ENCODE measurements around the gene DDX21. TPM values are rescaled to one million over a fixed set of nuclear protein-coding genes. Genes with fewer than 3 reads are reported as not detected.

DDX21 gene
- total and polyA plus RNA-seq, 2 of the 13 experiments (the other 11 are each of a cell fraction or from before 2014, with no cell fraction given): 52.5 to 147 TPM

DNA sequence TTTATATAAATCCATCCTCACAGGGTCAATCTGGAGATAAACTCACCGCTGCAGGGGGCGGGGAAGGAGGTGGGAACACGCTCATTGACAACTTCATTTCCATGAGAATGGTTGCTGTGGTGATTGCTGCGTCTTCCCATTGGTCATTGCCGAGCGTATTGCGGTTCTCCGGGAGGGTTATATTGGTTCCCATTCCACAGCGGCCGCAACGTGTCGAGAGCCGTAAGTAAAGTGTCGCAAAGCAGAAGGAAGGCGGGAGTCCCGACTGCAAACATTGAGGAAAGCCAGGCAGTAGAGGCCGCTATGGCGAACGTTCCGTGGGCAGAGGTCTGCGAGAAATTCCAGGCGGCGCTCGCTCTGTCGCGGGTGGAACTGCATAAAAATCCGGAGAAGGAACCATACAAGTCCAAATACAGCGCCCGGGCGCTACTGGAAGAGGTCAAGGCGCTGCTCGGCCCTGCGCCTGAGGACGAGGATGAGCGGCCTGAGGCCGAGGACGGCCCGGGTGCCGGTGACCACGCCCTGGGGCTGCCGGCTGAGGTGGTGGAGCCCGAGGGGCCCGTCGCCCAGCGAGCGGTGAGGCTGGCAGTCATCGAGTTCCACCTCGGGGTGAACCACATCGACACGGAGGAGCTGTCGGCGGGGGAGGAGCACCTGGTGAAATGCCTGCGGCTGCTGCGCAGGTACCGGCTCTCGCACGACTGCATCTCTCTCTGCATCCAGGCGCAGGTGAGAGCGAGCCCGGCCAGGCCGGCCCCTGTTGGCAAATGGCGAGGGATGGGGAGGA, 32.8 kb downstream of the DDX21 start, which contains the start of gene KIFBP (continued):
- TF ChIP-seq RBFOX2 (IDR thresholded peaks at IDR 0.05; ENCODE audit: low read depth, low read length) (peak; percentile 84), ZC3H4 (CRISPR knock-in tag; IDR thresholded peaks at IDR 0.05; ENCODE audit: borderline replicate concordance) (0 out of 2 replicates have a peak, but pooled peaks have one; percentile 33), ARID2 (CRISPR knock-in tag; IDR thresholded peaks at IDR 0.05; ENCODE audit: borderline replicate concordance) (peak; percentile 72; the same call in 1 of the 2 replicates), ZNF790 (CRISPR knock-in tag; IDR thresholded peaks at IDR 0.05; ENCODE audit: borderline replicate concordance) (peak; percentile 91; the same call in 1 of the 2 replicates), ZNF776 (CRISPR knock-in tag; IDR thresholded peaks at IDR 0.05) (peak; percentile 44; the same call in 1 of the 2 replicates), ZNF746 (CRISPR knock-in tag; IDR thresholded peaks at IDR 0.05) (peak; percentile 63), ZNF674 (CRISPR knock-in tag; IDR thresholded peaks at IDR 0.05; ENCODE audit: low read depth) (0 out of 2 replicates have a peak, but pooled peaks have one; percentile 60), ZFP90 (CRISPR knock-in tag; IDR thresholded peaks at IDR 0.05; ENCODE audit: borderline replicate concordance) (no peak), ZFY (CRISPR knock-in tag; IDR thresholded peaks at IDR 0.05) (peak; percentile 96), ZNF546 (CRISPR knock-in tag; conservative IDR thresholded peaks at IDR 0.05) (peak; percentile 57; the same call in 1 of the 2 replicates), ATF4 (CRISPR knock-in tag; IDR thresholded peaks at IDR 0.05) (no peak), ZFP36 (IDR thresholded peaks at IDR 0.05; ENCODE audit: borderline replicate concordance, low read depth, low read length, partially characterized antibody) (no peak), MIXL1 (CRISPR knock-in tag; IDR thresholded peaks at IDR 0.05) (0 out of 2 replicates have a peak, but pooled peaks have one; percentile 32)
- TF ChIP-seq, protein P1, sequence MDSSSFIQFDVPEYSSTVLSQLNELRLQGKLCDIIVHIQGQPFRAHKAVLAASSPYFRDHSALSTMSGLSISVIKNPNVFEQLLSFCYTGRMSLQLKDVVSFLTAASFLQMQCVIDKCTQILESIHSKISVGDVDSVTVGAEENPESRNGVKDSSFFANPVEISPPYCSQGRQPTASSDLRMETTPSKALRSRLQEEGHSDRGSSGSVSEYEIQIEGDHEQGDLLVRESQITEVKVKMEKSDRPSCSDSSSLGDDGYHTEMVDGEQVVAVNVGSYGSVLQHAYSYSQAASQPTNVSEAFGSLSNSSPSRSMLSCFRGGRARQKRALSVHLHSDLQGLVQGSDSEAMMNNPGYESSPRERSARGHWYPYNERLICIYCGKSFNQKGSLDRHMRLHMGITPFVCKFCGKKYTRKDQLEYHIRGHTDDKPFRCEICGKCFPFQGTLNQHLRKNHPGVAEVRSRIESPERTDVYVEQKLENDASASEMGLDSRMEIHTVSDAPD (CRISPR knock-in tag; IDR thresholded peaks at IDR 0.05): peak; percentile 49; the same call in 1 of the 2 replicates
- TF ChIP-seq, protein P2, sequence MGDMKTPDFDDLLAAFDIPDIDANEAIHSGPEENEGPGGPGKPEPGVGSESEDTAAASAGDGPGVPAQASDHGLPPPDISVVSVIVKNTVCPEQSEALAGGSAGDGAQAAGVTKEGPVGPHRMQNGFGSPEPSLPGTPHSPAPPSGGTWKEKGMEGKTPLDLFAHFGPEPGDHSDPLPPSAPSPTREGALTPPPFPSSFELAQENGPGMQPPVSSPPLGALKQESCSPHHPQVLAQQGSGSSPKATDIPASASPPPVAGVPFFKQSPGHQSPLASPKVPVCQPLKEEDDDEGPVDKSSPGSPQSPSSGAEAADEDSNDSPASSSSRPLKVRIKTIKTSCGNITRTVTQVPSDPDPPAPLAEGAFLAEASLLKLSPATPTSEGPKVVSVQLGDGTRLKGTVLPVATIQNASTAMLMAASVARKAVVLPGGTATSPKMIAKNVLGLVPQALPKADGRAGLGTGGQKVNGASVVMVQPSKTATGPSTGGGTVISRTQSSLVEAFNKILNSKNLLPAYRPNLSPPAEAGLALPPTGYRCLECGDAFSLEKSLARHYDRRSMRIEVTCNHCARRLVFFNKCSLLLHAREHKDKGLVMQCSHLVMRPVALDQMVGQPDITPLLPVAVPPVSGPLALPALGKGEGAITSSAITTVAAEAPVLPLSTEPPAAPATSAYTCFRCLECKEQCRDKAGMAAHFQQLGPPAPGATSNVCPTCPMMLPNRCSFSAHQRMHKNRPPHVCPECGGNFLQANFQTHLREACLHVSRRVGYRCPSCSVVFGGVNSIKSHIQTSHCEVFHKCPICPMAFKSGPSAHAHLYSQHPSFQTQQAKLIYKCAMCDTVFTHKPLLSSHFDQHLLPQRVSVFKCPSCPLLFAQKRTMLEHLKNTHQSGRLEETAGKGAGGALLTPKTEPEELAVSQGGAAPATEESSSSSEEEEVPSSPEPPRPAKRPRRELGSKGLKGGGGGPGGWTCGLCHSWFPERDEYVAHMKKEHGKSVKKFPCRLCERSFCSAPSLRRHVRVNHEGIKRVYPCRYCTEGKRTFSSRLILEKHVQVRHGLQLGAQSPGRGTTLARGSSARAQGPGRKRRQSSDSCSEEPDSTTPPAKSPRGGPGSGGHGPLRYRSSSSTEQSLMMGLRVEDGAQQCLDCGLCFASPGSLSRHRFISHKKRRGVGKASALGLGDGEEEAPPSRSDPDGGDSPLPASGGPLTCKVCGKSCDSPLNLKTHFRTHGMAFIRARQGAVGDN (CRISPR knock-in tag; IDR thresholded peaks at IDR 0.05): peak; percentile 92

Measured in HepG2 (cell line).